Measurements from ENCODE around the gene DHX32. TPM values are rescaled to one million over a fixed set of nuclear protein-coding genes. Genes with fewer than 3 reads are reported as not detected.
A peak's percentile ranks its signal among the peaks of the same experiment; 100 is the strongest.
"Not testable (repeated sequence)": the region's sequence is repeated elsewhere in the genome, so short reads cannot be mapped to it uniquely, and the experiment has no call there.

The DHX32 gene
- total and polyA plus RNA-seq, 2 of the 4 experiments (the other 2 are of a cell fraction): 15.6 to 27.8 TPM

- peak overlapping the region; percentile 54; the same call in 1 of the 2 replicates for H3K4me3 ChIP-seq (ENCODE audit: insufficient read depth, low read depth, low read length)
- H2BK120ac ChIP-seq (ENCODE audit: low read depth, low read length); DNase-seq; POLR2A ChIA-PET (ENCODE audit: unreplicated experiment); H3K23ac ChIP-seq (ENCODE audit: low read depth, low read length); H3K18ac ChIP-seq (ENCODE audit: low read depth, low read length); ATAC-seq (ENCODE audit: low read depth); H3K9me3 ChIP-seq (ENCODE audit: control insufficient read depth, insufficient read depth, low read length); H2AFZ ChIP-seq (replicated peaks; ENCODE audit: low read length, poor library complexity); H3K4me1 ChIP-seq (ENCODE audit: control insufficient read depth, insufficient read depth, low read length); H3K56ac ChIP-seq (ENCODE audit: extremely low read depth, insufficient read depth, low read length); H2AK9ac ChIP-seq (replicated peaks; ENCODE audit: low read depth, low read length, poor library complexity); CTCF ChIA-PET; H4K8ac ChIP-seq (ENCODE audit: low read depth in 2 of 2, low read length in 2 of 2); H2BK5ac ChIP-seq (ENCODE audit: low read depth, low read length, poor library complexity, severe bottlenecking); H2BK20ac ChIP-seq (ENCODE audit: low read depth, low read length); H2AK5ac ChIP-seq (ENCODE audit: low read depth, low read length); H3K4ac ChIP-seq (ENCODE audit: low read depth, low read length); dilution Hi-C loops (cut with HindIII; ENCODE audit: low sequenced_read_pairs, unreplicated experiment); BruUV-seq (replicated peaks); H3K36me3 ChIP-seq (ENCODE audit: control insufficient read depth, insufficient read depth, low read length); H3K14ac ChIP-seq (replicated peaks; ENCODE audit: low read depth, low read length); H4K5ac ChIP-seq (ENCODE audit: low read depth, low read length); in situ Hi-C loops (cut with MboI; ENCODE audit: low sequenced_read_pairs); H4K91ac ChIP-seq (ENCODE audit: insufficient read depth, low read depth, low read length); H4K20me1 ChIP-seq (ENCODE audit: insufficient read depth, low read length); H3K9me1 ChIP-seq (ENCODE audit: insufficient read depth, low read length); H3K79me1 ChIP-seq (ENCODE audit: low read depth in 1 of 2, low read length in 2 of 2); H3K27me3 ChIP-seq (ENCODE audit: control insufficient read depth, insufficient read depth, low read length); H3K9ac ChIP-seq (ENCODE audit: low read depth, low read length); intact Hi-C loops (cut with micrococcal nuclease); H2BK15ac ChIP-seq (ENCODE audit: low read depth, low read length); H3K27ac ChIP-seq (ENCODE audit: insufficient read depth, low read length): not testable (repeated sequence)
- no CpG with 5 or more reads among the region's 4 CpGs for WGBS, 2 experiments (ENCODE audit: extremely low coverage in 2 of 2, insufficient read length in 1 of 2)
- H3K4me2 ChIP-seq (ENCODE audit: low read depth, low read length): peak overlapping the region; percentile 61
Observed at GRCh38 chr10:125897317-125897716, 16.2 kb upstream of the DHX32 start.

All from IMR-90 (cell line).